Esophagus muscularis mucosa (tissue), 4 donors: ENCODE results near the gene C3orf22.

ENCODE experiments used
- EP300 ChIP-seq: sonication (generic); formaldehyde crosslinking; IDR thresholded peaks from one replicate; pipeline ENCODE4 v1.6.1; 2017; ENCODE audit warnings: antibody characterized with exemption
- POLR2A ChIP-seq: fragments of 450-650 bp; IDR thresholded peaks from one replicate; pipeline ENCODE4 v1.6.1; 2017; ENCODE audit warnings: antibody characterized with exemption, moderate library complexity, mild to moderate bottlenecking, low read depth
- POLR2AphosphoS5 ChIP-seq, 2 donors: sonication (generic); formaldehyde crosslinking; IDR thresholded peaks; one replicate each; pipeline ENCODE4 v1.6.1; 2017; ENCODE audit warnings: antibody characterized with exemption in 2 of 2
- TF ChIP-seq, protein P1 (sequence below), 3 experiments: fragments of 200-600 bp in 2 of 3; fragments of 450-650 bp in 1 of 3; sonication (generic) in 2 of 3; IDR thresholded peaks; one replicate each; pipeline ENCODE4 v1.5.1; 2017 to 2019; ENCODE audit warnings: antibody characterized with exemption in 3 of 3, mild to moderate bottlenecking in 2 of 3, moderate library complexity in 1 of 3

DNA sequence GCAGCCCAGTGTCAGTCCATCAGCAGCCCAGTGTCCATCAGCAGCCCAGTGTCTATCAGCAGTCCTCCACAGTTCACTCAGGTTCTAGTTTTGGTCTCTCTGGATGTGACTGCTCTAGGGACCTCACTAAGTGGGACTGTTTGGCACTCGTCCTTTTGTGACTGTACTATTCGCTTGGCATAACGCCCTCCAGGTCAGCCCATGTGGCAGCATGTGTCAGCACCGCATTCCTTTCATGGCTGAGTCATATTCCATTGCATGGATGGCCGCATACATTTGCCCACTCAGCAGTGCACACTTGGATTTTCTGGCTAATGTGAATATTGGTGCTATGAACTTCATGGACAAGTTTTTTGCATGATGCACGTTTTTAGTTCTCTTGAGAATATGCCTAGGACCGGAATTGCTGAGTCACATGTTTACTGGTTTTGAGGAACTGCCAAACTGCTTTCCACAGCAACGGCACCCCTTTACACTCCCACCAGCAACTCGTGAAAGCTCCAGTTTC, 18.3 kb downstream of the C3orf22 start:
- TF ChIP-seq POLR2A (no peak), EP300 (no peak), POLR2AphosphoS5 (IDR thresholded peaks at IDR 0.05) (no peak)
- TF ChIP-seq, protein P1, sequence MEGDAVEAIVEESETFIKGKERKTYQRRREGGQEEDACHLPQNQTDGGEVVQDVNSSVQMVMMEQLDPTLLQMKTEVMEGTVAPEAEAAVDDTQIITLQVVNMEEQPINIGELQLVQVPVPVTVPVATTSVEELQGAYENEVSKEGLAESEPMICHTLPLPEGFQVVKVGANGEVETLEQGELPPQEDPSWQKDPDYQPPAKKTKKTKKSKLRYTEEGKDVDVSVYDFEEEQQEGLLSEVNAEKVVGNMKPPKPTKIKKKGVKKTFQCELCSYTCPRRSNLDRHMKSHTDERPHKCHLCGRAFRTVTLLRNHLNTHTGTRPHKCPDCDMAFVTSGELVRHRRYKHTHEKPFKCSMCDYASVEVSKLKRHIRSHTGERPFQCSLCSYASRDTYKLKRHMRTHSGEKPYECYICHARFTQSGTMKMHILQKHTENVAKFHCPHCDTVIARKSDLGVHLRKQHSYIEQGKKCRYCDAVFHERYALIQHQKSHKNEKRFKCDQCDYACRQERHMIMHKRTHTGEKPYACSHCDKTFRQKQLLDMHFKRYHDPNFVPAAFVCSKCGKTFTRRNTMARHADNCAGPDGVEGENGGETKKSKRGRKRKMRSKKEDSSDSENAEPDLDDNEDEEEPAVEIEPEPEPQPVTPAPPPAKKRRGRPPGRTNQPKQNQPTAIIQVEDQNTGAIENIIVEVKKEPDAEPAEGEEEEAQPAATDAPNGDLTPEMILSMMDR (IDR thresholded peaks at IDR 0.05): no peak
